RWPE2 (cell line): ENCODE results near the gene SIL1.

ENCODE experiments used
- ATAC-seq: fragments of 200-7000 bp; cut with Tn5 transposase; 3 replicates; pipeline ENCODE4 v1.9.1; 2021; ENCODE audit warnings: low read depth
- DNase-seq: peaks from one replicate; pipeline ENCODE4 v3.0.0-alpha.2; 2020; ENCODE audit warnings: low spot score
- H3K27ac ChIP-seq: fragments of 450-650 bp; 2 replicates; pipeline ENCODE4 v1.5.1; 2017; ENCODE audit warnings: mild to moderate bottlenecking; ENCODE audit not compliant: poor library complexity, severe bottlenecking
- H3K27me3 ChIP-seq: fragments of 250-450 bp; sonication (Bioruptor Pico); 2 replicates; pipeline ENCODE4 v1.5.1; 2021; ENCODE audit warnings: mild to moderate bottlenecking, moderate library complexity; ENCODE audit not compliant: insufficient read depth, poor library complexity, severe bottlenecking
- H3K36me3 ChIP-seq: fragments of 250-450 bp; sonication (Bioruptor Pico); 2 replicates; pipeline ENCODE4 v1.5.1; 2020; ENCODE audit warnings: low read depth, mild to moderate bottlenecking, moderate library complexity
- H3K4me1 ChIP-seq: fragments of 250-450 bp; sonication (Bioruptor Pico); 2 replicates; pipeline ENCODE4 v1.5.1; 2021; ENCODE audit warnings: mild to moderate bottlenecking, moderate library complexity; ENCODE audit not compliant: insufficient read depth, poor library complexity, severe bottlenecking
- H3K4me3 ChIP-seq: fragments of 250-450 bp; sonication (Bioruptor Pico); 2 replicates; pipeline ENCODE4 v1.5.1; 2021; ENCODE audit warnings: mild to moderate bottlenecking, moderate library complexity; ENCODE audit not compliant: severe bottlenecking
- H3K9me3 ChIP-seq: fragments of 250-450 bp; sonication (Bioruptor Pico); 2 replicates; pipeline ENCODE4 v1.5.1; 2021; ENCODE audit warnings: mild to moderate bottlenecking, moderate library complexity; ENCODE audit not compliant: severe bottlenecking
- CTCF ChIP-seq: fragments of 450-650 bp; IDR thresholded peaks from one replicate; pipeline ENCODE4 v1.5.1; 2017; ENCODE audit warnings: mild to moderate bottlenecking, moderate library complexity; ENCODE audit not compliant: poor library complexity, severe bottlenecking

The SIL1 gene

DNA sequence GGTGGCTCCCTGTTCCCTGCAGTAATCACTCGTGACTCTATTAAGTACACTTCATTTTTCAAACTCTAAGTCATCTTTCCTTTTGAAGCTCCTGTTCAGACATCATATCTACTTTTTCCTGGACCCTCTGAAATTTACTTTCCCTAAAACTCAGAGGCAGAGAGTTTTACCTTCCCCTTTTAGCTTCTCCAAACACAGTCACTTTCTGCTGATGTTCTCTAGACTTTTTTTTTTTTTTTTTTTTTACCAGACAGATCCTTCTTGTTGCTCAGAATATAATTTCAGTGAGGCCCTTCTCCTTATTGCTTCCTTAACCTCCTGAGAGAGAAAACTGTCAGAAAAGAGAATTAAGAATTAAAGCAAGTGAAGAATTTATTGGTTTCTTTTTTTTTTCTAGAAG lies 236.4 kb downstream of the SIL1 start:
- Histone ChIP-seq H3K36me3 (no peaks in the 10 kb centered on the region), H3K4me3 (no peak overlapping the region), H3K9me3 (no peaks in the 10 kb centered on the region), H3K27me3 (no peaks in the 10 kb centered on the region), H3K4me1 (no peaks in the 10 kb centered on the region), H3K27ac (no peak overlapping the region)
- DNase-seq, result no peak
- no peak for TF ChIP-seq CTCF
- ATAC-seq, result no peak

DNA sequence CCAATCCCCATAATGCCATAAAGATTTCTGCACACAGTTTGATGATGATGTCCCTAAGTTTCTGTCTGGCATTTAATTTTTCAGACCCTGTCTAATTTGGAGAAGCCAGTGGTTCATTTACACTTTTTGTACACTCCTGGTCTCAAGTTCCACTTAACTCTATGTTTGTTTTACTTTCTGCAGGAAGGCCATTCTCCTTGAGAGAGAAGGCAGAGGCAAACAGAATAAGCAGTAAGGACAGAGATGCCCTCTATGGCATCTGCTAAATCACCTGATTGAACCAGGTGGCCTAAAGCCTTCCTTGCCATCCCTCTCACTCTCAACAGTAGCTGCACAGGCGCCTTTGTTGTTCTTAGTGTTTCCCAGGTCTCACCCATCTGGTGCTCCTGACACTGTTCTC lies 236.9 kb downstream of the SIL1 start:
- no peaks in the 10 kb centered on the region for H3K4me1 ChIP-seq
- TF ChIP-seq CTCF, result no peak

DNA sequence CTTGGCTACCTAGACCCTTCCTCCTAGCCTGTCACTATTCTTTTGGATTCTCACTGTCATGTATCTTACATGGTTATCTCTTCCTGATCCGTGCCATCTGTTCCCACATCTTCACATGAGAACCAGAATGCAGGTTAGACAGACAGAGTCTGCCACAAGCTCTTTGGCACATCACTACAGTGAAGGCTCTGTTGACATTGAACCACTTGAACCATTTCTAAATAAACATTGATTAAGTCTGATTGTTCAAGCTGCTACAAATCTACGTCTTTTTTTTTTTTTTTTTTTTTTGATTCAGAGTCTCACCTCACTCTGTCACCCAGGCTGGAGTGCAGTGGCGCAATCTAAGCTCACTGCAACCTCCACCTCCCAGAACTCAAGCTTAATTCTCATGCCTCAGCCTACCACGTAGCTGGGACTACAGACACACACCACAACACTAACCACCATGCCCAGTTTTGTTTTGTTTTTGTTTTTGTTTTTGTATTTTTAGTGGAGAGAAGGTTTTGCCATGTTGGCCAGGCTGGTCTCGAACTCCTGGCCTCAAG lies 237.9 kb downstream of the SIL1 start:
- 0 out of 2 replicates have a peak, but pooled peaks cover 3% of the 10 kb centered on the region for H3K36me3 ChIP-seq
- H3K27me3 ChIP-seq, result no peaks in the 10 kb centered on the region
- no peaks in the 10 kb centered on the region for H3K4me1 ChIP-seq
- no peaks in the 10 kb centered on the region for H3K9me3 ChIP-seq
- H3K4me3 ChIP-seq, result no peak overlapping the region
- no peak for ATAC-seq
- DNase-seq, result no peak
- H3K27ac ChIP-seq, result no peak overlapping the region
- TF ChIP-seq CTCF, result no peak

More for the DNA sequence above, 236.9 kb downstream of the SIL1 start:
- DNase-seq, result no peak
- H3K36me3 ChIP-seq, result no peaks in the 10 kb centered on the region
- H3K27me3 ChIP-seq, result no peaks in the 10 kb centered on the region
- no peak for ATAC-seq
- no peak overlapping the region for H3K4me3 ChIP-seq
- no peak overlapping the region for H3K27ac ChIP-seq
- H3K9me3 ChIP-seq, result no peaks in the 10 kb centered on the region

GRCh38 chr5:138956801-138957200 lies 241.4 kb downstream of the SIL1 start:
- DNase-seq, result no peak
- no peak overlapping the region for H3K4me3 ChIP-seq
- no peaks in the 10 kb centered on the region for H3K9me3 ChIP-seq
- 0 out of 2 replicates have a peak, but pooled peaks cover 3% of the 10 kb centered on the region for H3K36me3 ChIP-seq
- no peak overlapping the region for H3K27ac ChIP-seq
- no peaks in the 10 kb centered on the region for H3K4me1 ChIP-seq
- ATAC-seq, result no peak
- no peak for TF ChIP-seq CTCF
- H3K27me3 ChIP-seq, result no peaks in the 10 kb centered on the region

DNA sequence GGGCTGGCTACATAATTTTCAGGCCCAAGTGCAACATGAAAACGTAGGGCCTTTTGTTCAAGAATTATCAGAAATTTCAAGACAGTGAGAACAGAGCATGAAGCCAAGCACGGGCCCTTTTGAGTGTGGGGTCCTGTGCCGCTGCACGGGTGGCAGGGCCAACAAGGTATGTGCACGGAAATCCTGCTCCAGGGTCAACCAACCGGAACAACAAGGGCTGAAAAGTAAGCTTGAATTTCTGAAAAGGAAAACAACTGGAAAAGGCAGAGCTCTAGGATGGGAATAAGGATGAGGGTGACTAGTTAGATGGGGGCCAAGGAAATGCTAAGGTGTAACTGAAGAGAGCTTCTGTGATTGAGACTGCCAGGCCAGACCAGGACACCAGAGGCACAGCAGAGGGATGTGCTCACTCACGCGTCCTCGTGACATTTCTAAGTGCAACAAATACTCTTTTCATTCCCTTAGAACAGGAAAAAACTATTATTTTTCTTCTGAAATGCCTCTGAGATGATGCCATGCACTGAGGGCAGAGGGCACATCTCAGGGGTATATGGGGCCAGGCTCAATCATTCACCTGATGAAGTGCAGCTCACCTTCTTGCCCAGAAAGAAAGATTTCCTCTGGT lies 242.4 kb downstream of the SIL1 start:
- Histone ChIP-seq H3K27ac (no peak overlapping the region), H3K9me3 (no peaks in the 10 kb centered on the region), H3K4me1 (no peaks in the 10 kb centered on the region), H3K36me3 (0 out of 2 replicates have a peak, but pooled peaks cover 3% of the 10 kb centered on the region), H3K4me3 (no peak overlapping the region), H3K27me3 (no peaks in the 10 kb centered on the region)
- DNase-seq, result no peak
- ATAC-seq, result no peak
- no peak for TF ChIP-seq CTCF
